HG02798 (cell line): ENCODE data around the gene AMPD3.
A peak's percentile ranks its signal among the peaks of the same experiment; 100 is the strongest.

Source experiments
- ATAC-seq: cut with Tn5 transposase; IDR thresholded peaks from one replicate; pipeline ENCODE4 v1.9.1; 2021; ENCODE audit warnings: mild to moderate bottlenecking; ENCODE audit not compliant: unreplicated experiment, poor library complexity

Gene AMPD3

GRCh38 chr11:10454878-10455631 lies at the start of gene AMPD3:
Gene AMPD3, plus strand, starts transcription at chr11:10455264. Its CDS starts 6,256 bp downstream, at chr11:10461520.
- ATAC-seq = no peak

- ATAC-seq = no peak
Measured at GRCh38 chr11:10405865-10406592, 49.0 kb upstream of the AMPD3 start.

GRCh38 chr11:10407055-10407454 lies 48.0 kb upstream of the AMPD3 start:
- no peak for ATAC-seq

- no peak for ATAC-seq
Measured at GRCh38 chr11:10407749-10408685, 47.0 kb upstream of the AMPD3 start.

- ATAC-seq = no peak
Measured at GRCh38 chr11:10409207-10409661, 45.8 kb upstream of the AMPD3 start.

GRCh38 chr11:10410106-10410843 lies 44.8 kb upstream of the AMPD3 start:
- ATAC-seq = no peak

GRCh38 chr11:10410844-10411200 lies 44.2 kb upstream of the AMPD3 start:
- ATAC-seq = no peak

GRCh38 chr11:10412266-10412665 lies 42.8 kb upstream of the AMPD3 start:
- ATAC-seq = no peak

GRCh38 chr11:10413268-10413667 lies 41.8 kb upstream of the AMPD3 start:
- peak; percentile 66 for ATAC-seq

- ATAC-seq = no peak
Measured at GRCh38 chr11:10414181-10414580, 40.9 kb upstream of the AMPD3 start.

- ATAC-seq = no peak
Measured at GRCh38 chr11:10414659-10415058, 40.4 kb upstream of the AMPD3 start.

GRCh38 chr11:10415817-10416392 lies 39.2 kb upstream of the AMPD3 start:
- ATAC-seq = no peak

- ATAC-seq = no peak
Measured at GRCh38 chr11:10418259-10418949, 36.7 kb upstream of the AMPD3 start.

GRCh38 chr11:10418950-10419310 lies 36.1 kb upstream of the AMPD3 start:
- ATAC-seq = no peak

GRCh38 chr11:10426475-10426874 lies 28.6 kb upstream of the AMPD3 start:
- no peak for ATAC-seq

- ATAC-seq = no peak
Measured at GRCh38 chr11:10428453-10428852, 26.6 kb upstream of the AMPD3 start.

GRCh38 chr11:10429526-10429925 lies 25.5 kb upstream of the AMPD3 start:
- ATAC-seq = no peak

GRCh38 chr11:10432493-10432892 lies 22.6 kb upstream of the AMPD3 start:
- ATAC-seq = no peak

- ATAC-seq = no peak
Measured at GRCh38 chr11:10432971-10433370, 22.1 kb upstream of the AMPD3 start.
